Liver (tissue), 9 donors: ENCODE data around the gene MYO1F. TPM values are rescaled to one million over a fixed set of nuclear protein-coding genes. Genes with fewer than 3 reads are reported as not detected.

Experiments used
- DNase-seq: peaks from one replicate; pipeline ENCODE4 v3.0.0-alpha.2; 2017; ENCODE audit warnings: low spot score
- H3K27ac ChIP-seq, 2 donors: one replicate each; pipeline ENCODE4 v1.7.0; 2013; ENCODE audit warnings: inconsistent platforms in 2 of 2, low read length in 2 of 2, control low read depth in 1 of 2, low read depth in 1 of 2, mild to moderate bottlenecking in 1 of 2
- H3K27me3 ChIP-seq, 4 donors: one replicate each; pipeline versions ENCODE4 v1.6.1 to v1.7.0; 2013; ENCODE audit warnings: low read length in 3 of 4, inconsistent platforms in 1 of 4, mild to moderate bottlenecking in 1 of 4, moderate library complexity in 1 of 4; ENCODE audit not compliant: control insufficient read depth in 4 of 4, insufficient read depth in 4 of 4
- H3K36me3 ChIP-seq, 4 donors: one replicate each; pipeline versions ENCODE4 v1.6.1 to v1.7.0; 2013; ENCODE audit warnings: low read length in 3 of 4, mild to moderate bottlenecking in 3 of 4, low read depth in 1 of 4, moderate library complexity in 1 of 4; ENCODE audit not compliant: control insufficient read depth in 4 of 4, insufficient read depth in 3 of 4
- H3K4me1 ChIP-seq, 4 donors: one replicate each; pipeline versions ENCODE4 v1.6.1 to v1.7.0; 2013; ENCODE audit warnings: low read length in 3 of 4, mild to moderate bottlenecking in 3 of 4, moderate library complexity in 1 of 4; ENCODE audit not compliant: control insufficient read depth in 4 of 4, insufficient read depth in 4 of 4
- H3K4me3 ChIP-seq, 3 donors: one replicate each; pipeline versions ENCODE4 v1.6.1 to v1.7.0; 2013; ENCODE audit warnings: low read length in 3 of 3, control low read depth in 1 of 3, low read depth in 1 of 3, mild to moderate bottlenecking in 1 of 3
- H3K9ac ChIP-seq, 2 donors: one replicate each; pipeline ENCODE4 v1.7.0; 2013; ENCODE audit warnings: low read length in 2 of 2, mild to moderate bottlenecking in 2 of 2, moderate library complexity in 2 of 2, control low read depth in 1 of 2, low read depth in 1 of 2
- H3K9me3 ChIP-seq, 4 donors: one replicate each; pipeline versions ENCODE4 v1.6.1 to v1.7.0; 2013; ENCODE audit warnings: low read length in 3 of 4; ENCODE audit not compliant: control insufficient read depth in 4 of 4
- CTCF ChIP-seq: fragments of 150-350 bp; IDR thresholded peaks from 2 replicates; pipeline ENCODE4 v1.5.1; 2017; ENCODE audit warnings: improper control_type of control experiment, low read depth, low read length; ENCODE audit not compliant: missing input control
- EGR1 ChIP-seq, 2 donors: IDR thresholded peaks; 2 replicates each; pipeline ENCODE4 v1.6.1; 2016 to 2018; ENCODE audit warnings: antibody characterized with exemption in 2 of 2, low read depth in 2 of 2
- FOXA1 ChIP-seq: IDR thresholded peaks from 2 replicates; pipeline ENCODE4 v1.6.1; 2016; ENCODE audit warnings: antibody characterized with exemption
- FOXA2 ChIP-seq: IDR thresholded peaks from 2 replicates; pipeline ENCODE4 v1.6.1; 2016; ENCODE audit warnings: antibody characterized with exemption
- GABPA ChIP-seq, 2 donors: IDR thresholded peaks in 1 of 2; conservative IDR thresholded peaks in 1 of 2; 2 replicates each; pipeline ENCODE4 v1.6.1; 2016; ENCODE audit warnings: antibody characterized with exemption in 2 of 2, mild to moderate bottlenecking in 1 of 2, moderate library complexity in 1 of 2
- HNF4A ChIP-seq, 2 donors: conservative IDR thresholded peaks; 2 replicates each; pipeline ENCODE4 v1.6.1; 2016; ENCODE audit warnings: antibody characterized with exemption in 2 of 2, mild to moderate bottlenecking in 2 of 2
- HNF4G ChIP-seq: IDR thresholded peaks from 2 replicates; pipeline ENCODE4 v1.6.1; 2016; ENCODE audit warnings: antibody characterized with exemption
- JUND ChIP-seq, 2 donors: IDR thresholded peaks; 2 replicates each; pipeline ENCODE4 v1.6.1; 2016; ENCODE audit warnings: antibody characterized with exemption in 2 of 2
- RAD21 ChIP-seq, 2 donors: IDR thresholded peaks; 2 replicates each; pipeline ENCODE4 v1.6.1; 2016; ENCODE audit warnings: antibody characterized with exemption in 2 of 2, mild to moderate bottlenecking in 2 of 2
- REST ChIP-seq: IDR thresholded peaks from 2 replicates; pipeline ENCODE4 v1.6.1; 2016; ENCODE audit warnings: antibody characterized with exemption, mild to moderate bottlenecking
- RXRA ChIP-seq, 2 donors: IDR thresholded peaks; 2 replicates each; pipeline ENCODE4 v1.6.1; 2017 to 2018; ENCODE audit warnings: antibody characterized with exemption in 2 of 2, mild to moderate bottlenecking in 1 of 2
- SP1 ChIP-seq: IDR thresholded peaks from 2 replicates; pipeline ENCODE4 v1.6.1; 2018; ENCODE audit warnings: antibody characterized with exemption, mild to moderate bottlenecking
- TAF1 ChIP-seq: conservative IDR thresholded peaks from 2 replicates; pipeline ENCODE4 v1.6.1; 2016; ENCODE audit warnings: antibody characterized with exemption, mild to moderate bottlenecking
- WGBS: extraction: QIAGEN DNeasy Blood & Tissue Kit; methylation state at CpG from one replicate; pipeline ENCODE4 v1.1.7; 2013; 5-methylcytosine and 5-hydroxymethylcytosine counted together
- polyA plus RNA-seq, 2 donors: library from polyadenylated mRNA; stranded (reverse) in 1 of 2; unstranded in 1 of 2; fragments of 200-250 nt in 1 of 2; fragments of >200 nt in 1 of 2; fragmentation: Nextera tagmentation in 1 of 2; extraction: Ambion mirVana in 1 of 2; gene quantifications; one replicate each; pipeline versions ENCODE4 v1.2.1 to v1.2.3, GENCODE V29; 2013 to 2015
- total RNA-seq, 2 donors: library from RNA; depleted of rRNA; stranded (reverse); fragments of >200 nt; gene quantifications; one replicate each; pipeline ENCODE4 v1.2.3, GENCODE V29; 2014
- TF ChIP-seq, protein P1 (sequence below): IDR thresholded peaks from 2 replicates; pipeline ENCODE4 v1.6.1; 2016; ENCODE audit warnings: antibody characterized with exemption
- TF ChIP-seq, protein P2 (sequence below): IDR thresholded peaks from 2 replicates; pipeline ENCODE4 v1.6.1; 2016; ENCODE audit warnings: antibody characterized with exemption
- donor health status: healthy.
- donor health status: healthy.
- donor health status: healthy.
- donor health status: healthy.
- donor health status: healthy.

MYO1F gene
- total and polyA plus RNA-seq, 4 donors, result 6.1 to 20.4 (median 12.0) TPM

GRCh38 chr19:8610936-8611300, 33.7 kb upstream of the MYO1F start (continued):
- TF ChIP-seq REST (no peak), HNF4G (no peak), HNF4A (conservative IDR thresholded peaks at IDR 0.05) (no peak), FOXA2 (no peak)

DNA sequence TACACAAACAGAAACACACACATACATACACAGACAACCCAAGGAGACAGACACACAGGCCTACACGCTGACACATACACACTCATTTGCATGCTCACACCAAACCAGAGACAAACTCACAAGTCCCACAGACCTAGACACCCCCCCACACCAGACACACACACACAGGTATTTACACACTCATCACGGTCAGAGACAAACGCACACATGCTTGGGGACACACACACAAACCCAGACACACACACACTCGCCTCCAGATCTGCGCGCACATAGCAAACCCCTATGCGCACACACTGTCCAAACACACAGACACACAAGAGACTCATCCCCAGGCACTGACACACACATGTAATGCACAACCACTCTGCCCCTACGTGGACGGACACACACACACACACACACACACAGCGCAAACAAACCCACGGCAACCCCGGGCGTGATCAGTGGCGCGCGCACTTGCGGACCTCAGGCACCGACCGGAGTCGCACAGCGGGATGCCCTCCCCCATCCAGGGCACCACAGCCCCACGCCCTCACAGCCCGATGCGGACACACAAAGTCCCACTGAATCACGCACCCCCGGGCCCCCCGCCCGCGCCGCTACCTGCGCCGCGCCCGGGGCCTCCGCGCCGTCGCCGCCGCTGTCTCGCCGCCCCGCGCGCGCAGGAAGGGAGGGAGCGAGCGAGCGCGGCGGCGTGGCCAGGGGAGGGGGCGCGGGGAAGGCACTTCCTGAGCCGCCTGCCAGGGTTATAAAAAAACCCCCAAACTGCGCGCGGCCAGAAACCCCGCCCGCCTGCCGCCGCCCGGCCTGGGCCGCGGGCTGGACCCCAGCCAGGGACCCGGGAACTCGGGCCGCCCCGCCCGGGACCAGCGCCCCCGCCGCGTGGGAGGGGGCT, 33.0 kb upstream of the MYO1F start, which contains the start of gene ADAMTS10:
TSS of gene ADAMTS10 (minus strand) at position 675 of the 895 bp plus-strand sequence. CDS start 5,005 bp downstream, outside the sequence.
- no peak for TF ChIP-seq RAD21 (IDR thresholded peaks at IDR 0.05)
- TF ChIP-seq JUND (IDR thresholded peaks at IDR 0.05), result no peak
- TF ChIP-seq FOXA1, result no peak
- TF ChIP-seq CTCF, result no peak
- no peak for TF ChIP-seq FOXA2
- TF ChIP-seq REST, result no peak
- TF ChIP-seq RXRA (IDR thresholded peaks at IDR 0.05), result no peak
- TF ChIP-seq HNF4G, result no peak
- TF ChIP-seq TAF1, result no peak
- no peak for TF ChIP-seq HNF4A (conservative IDR thresholded peaks at IDR 0.05)
- no peak for TF ChIP-seq EGR1 (IDR thresholded peaks at IDR 0.05; ENCODE audit: low read depth in 2 of 2)
- TF ChIP-seq GABPA (IDR thresholded peaks at IDR 0.05 in 1 of 2, conservative IDR thresholded peaks at IDR 0.05 in 1 of 2), result no peak
- TF ChIP-seq, protein P1, sequence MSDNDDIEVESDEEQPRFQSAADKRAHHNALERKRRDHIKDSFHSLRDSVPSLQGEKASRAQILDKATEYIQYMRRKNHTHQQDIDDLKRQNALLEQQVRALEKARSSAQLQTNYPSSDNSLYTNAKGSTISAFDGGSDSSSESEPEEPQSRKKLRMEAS, result no peak
- TF ChIP-seq, protein P2, sequence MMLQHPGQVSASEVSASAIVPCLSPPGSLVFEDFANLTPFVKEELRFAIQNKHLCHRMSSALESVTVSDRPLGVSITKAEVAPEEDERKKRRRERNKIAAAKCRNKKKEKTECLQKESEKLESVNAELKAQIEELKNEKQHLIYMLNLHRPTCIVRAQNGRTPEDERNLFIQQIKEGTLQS, result no peak
- TF ChIP-seq SP1, result no peak
- H3K36me3 ChIP-seq, result no peaks in the 10 kb centered on the region
- H3K9me3 ChIP-seq, result no peaks in the 10 kb centered on the region
- H3K27ac ChIP-seq, result peak within 1 kb of the TSS; percentile 42 to 50
- peak within 1 kb of the TSS; percentile 10 to 61 for H3K9ac ChIP-seq
- WGBS, result 4% methylated on average over 74 of the region's 74 CpGs
- H3K4me1 ChIP-seq, result peaks cover 0 to 31% (median 18%) of the 10 kb centered on the region in 4 donors
- DNase-seq, result peak; percentile 39
- H3K4me3 ChIP-seq, result peak within 1 kb of the TSS; percentile 59 to 63 (median 62)
- no peaks in the 10 kb centered on the region for H3K27me3 ChIP-seq
